Heart left ventricle (tissue), 16 donors: ENCODE results near the gene ARHGAP15. TPM values are rescaled to one million over a fixed set of nuclear protein-coding genes. Genes with fewer than 3 reads are reported as not detected.

Source experiments
- ATAC-seq, 4 donors: fragments of 200-7000 bp; cut with Tn5 transposase; one replicate each; pipeline ENCODE4 v1.9.1; 2020 to 2022; ENCODE audit warnings: moderate library complexity in 4 of 4, mild to moderate bottlenecking in 3 of 4, moderate number of reproducible peaks in 1 of 4
- DNase-seq, 5 donors: peaks; one replicate each; pipeline ENCODE4 v3.0.0-alpha.2; 2020
- H3K27ac ChIP-seq, 12 donors: fragments of 200-600 bp; sonication (generic) in 4 of 12; one replicate each; pipeline versions ENCODE4 v1.5.0 to v1.8.0; 2016 to 2022; ENCODE audit warnings: mild to moderate bottlenecking in 2 of 12
- H3K27me3 ChIP-seq, 9 donors: fragments of 200-600 bp; sonication (generic) in 2 of 9; one replicate each; pipeline versions ENCODE4 v1.5.1 to v1.8.0; 2016 to 2022; ENCODE audit warnings: mild to moderate bottlenecking in 3 of 9
- H3K36me3 ChIP-seq, 9 donors: fragments of 200-600 bp; sonication (generic) in 2 of 9; one replicate each; pipeline versions ENCODE4 v1.5.0 to v1.8.0; 2018 to 2022; ENCODE audit warnings: mild to moderate bottlenecking in 2 of 9
- H3K4me1 ChIP-seq, 12 donors: fragments of 200-600 bp; sonication (generic) in 4 of 12; one replicate each; pipeline versions ENCODE4 v1.5.0 to v1.8.0; 2016 to 2022; ENCODE audit warnings: mild to moderate bottlenecking in 3 of 12
- H3K4me3 ChIP-seq, 12 donors: fragments of 200-600 bp; sonication (generic) in 4 of 12; one replicate each; pipeline versions ENCODE4 v1.5.0 to v1.8.0; 2017 to 2022; ENCODE audit warnings: mild to moderate bottlenecking in 9 of 12, moderate library complexity in 4 of 12
- H3K9me3 ChIP-seq, 12 donors: fragments of 200-600 bp; sonication (generic) in 4 of 12; one replicate each; pipeline versions ENCODE4 v1.5.0 to v1.8.0; 2016 to 2022; ENCODE audit warnings: mild to moderate bottlenecking in 1 of 12
- CTCF ChIP-seq, 12 donors: fragments of 200-600 bp; sonication (generic) in 4 of 12; IDR thresholded peaks; one replicate each; pipeline versions ENCODE4 v1.5.0 to v1.8.0; 2018 to 2022; ENCODE audit warnings: antibody characterized with exemption in 12 of 12, mild to moderate bottlenecking in 5 of 12
- POLR2A ChIP-seq, 2 donors: fragments of 450-650 bp; IDR thresholded peaks; one replicate each; pipeline ENCODE4 v1.6.1; 2017; ENCODE audit warnings: antibody characterized with exemption in 2 of 2, mild to moderate bottlenecking in 2 of 2, moderate library complexity in 2 of 2
- WGBS, 4 donors: extraction: QIAGEN DNeasy Blood & Tissue Kit in 2 of 4; methylation state at CpG; one replicate each; pipeline versions ENCODE4 v1.1.5 to v1.1.7; 2013 to 2018; 5-methylcytosine and 5-hydroxymethylcytosine counted together
- intact Hi-C, 10 donors: fragments of 100-400 bp; cut with DNase I; formaldehyde crosslinking; loops; one replicate each; pipeline versions ENCODE4 v1.11.1 to v1.14.2; 2022
- polyA plus RNA-seq, 2 donors: library from polyadenylated mRNA; stranded (reverse); fragments of 200-250 nt; gene quantifications; one replicate each; pipeline ENCODE4 v1.2.3, GENCODE V29; 2013
- total RNA-seq, 9 donors: library from RNA; depleted of rRNA in 2 of 9; stranded (reverse); fragments of >200 nt in 2 of 9; fragmentation: NEBNext Ultra II Directional in 3 of 9; extraction: Animal tissue kit (Norgen Biotek cat#: 25700) in 3 of 9; gene quantifications; one replicate each; pipeline versions ENCODE4 v1.1.0 to v1.2.4, GENCODE V29; 2016 to 2023
- donor health status: ischemic (EF 13 %, LVEDD 7.1; RV severe dilation, severe dysfunction).
- donor health status: healthy with polysubstance abuse.
- donor health status: DM: no; HTN: yes; CAD: no.
- donor health status: DM: no; HTN: no; CAD: no.
- donor health status: ischemic (EF 25% LVEDD 6.9; RV normal size, moderate dysfunction).
- donor health status: ischemic (EF 25% LVEDD 5.7; RV mildly dilated, moderate dysfunction).
- donor health status: healthy.
- donor health status: DM: yes; HTN: yes; CAD: no.
- donor health status: ischemic (EF 35%, LVEDD 5.7; RV mildly dilated, moderate dysfunction).
- donor health status: nonischemic (EF 11% LVEDD 7.7; RV severe dilation, severe dysfunction).
- donor health status: DM: yes; HTN: yes; CAD: no.
- donor health status: PGD.
- donor health status: ischemic (EF 29% LVEDD 5.4; RV normal size, mild dysfunction).
- donor health status: nonischemic (EF 23%, LVEDD 6.1; RV moderate dilation, normal function).

Gene ARHGAP15
- total and polyA plus RNA-seq, 11 donors, result 1.3 to 8.7 (median 3.3) TPM

GRCh38 chr2:143152219-143152618, 23.0 kb downstream of the ARHGAP15 start:
- WGBS, 4 donors, result 68 to 75% (median 73%) methylated on average over 2 of the region's 2 CpGs
- H3K27me3 ChIP-seq, result peaks cover 0 to 2% (median 0%) of the 10 kb centered on the region in 9 donors
- H3K4me3 ChIP-seq, result no peak overlapping the region
- ATAC-seq (no peak), DNase-seq (no peak)
- H3K36me3 ChIP-seq, result no peaks in the 10 kb centered on the region
- intact Hi-C loops, result no loop called here
- peaks cover 0 to 65% (median 0%) of the 10 kb centered on the region in 12 donors for H3K4me1 ChIP-seq
- TF ChIP-seq CTCF (IDR thresholded peaks at IDR 0.05) (no peak), POLR2A (IDR thresholded peaks at IDR 0.05) (no peak)
- peak overlapping the region in 1 of 12 donors; percentile 7 for H3K27ac ChIP-seq
- H3K9me3 ChIP-seq, result no peaks in the 10 kb centered on the region

- ATAC-seq (no peak), DNase-seq (no peak)
- peak overlapping the region in 1 of 12 donors; percentile 7 for H3K27ac ChIP-seq
- H3K4me1 ChIP-seq, result peaks cover 0 to 61% (median 0%) of the 10 kb centered on the region in 12 donors
- no peak for TF ChIP-seq POLR2A (IDR thresholded peaks at IDR 0.05)
- no peak for TF ChIP-seq CTCF (IDR thresholded peaks at IDR 0.05)
- no peaks in the 10 kb centered on the region for H3K36me3 ChIP-seq
- H3K4me3 ChIP-seq, result no peak overlapping the region
- no peaks in the 10 kb centered on the region for H3K9me3 ChIP-seq
- intact Hi-C loops, result no loop called here
- H3K27me3 ChIP-seq, result no peaks in the 10 kb centered on the region
- 68 to 76% (median 71%) methylated on average over 3 of the region's 3 CpGs for WGBS, 4 donors
Measured at GRCh38 chr2:143152637-143153036, 23.4 kb downstream of the ARHGAP15 start.

- no peak overlapping the region for H3K4me3 ChIP-seq
- no peak overlapping the region for H3K27ac ChIP-seq
- peaks cover 0 to 52% (median 0%) of the 10 kb centered on the region in 12 donors for H3K4me1 ChIP-seq
- H3K9me3 ChIP-seq, result no peaks in the 10 kb centered on the region
- no peaks in the 10 kb centered on the region for H3K36me3 ChIP-seq
- intact Hi-C loops, result no loop called here
- DNase-seq (no peak), ATAC-seq (no peak)
- TF ChIP-seq CTCF (IDR thresholded peaks at IDR 0.05) (no peak), POLR2A (IDR thresholded peaks at IDR 0.05) (no peak)
- H3K27me3 ChIP-seq, result no peaks in the 10 kb centered on the region
Measured at GRCh38 chr2:143155661-143156060, 26.4 kb downstream of the ARHGAP15 start.

- 81 to 93% (median 88%) methylated on average over 1 of the region's 1 CpG for WGBS, 4 donors
- no peaks in the 10 kb centered on the region for H3K9me3 ChIP-seq
- TF ChIP-seq CTCF (IDR thresholded peaks at IDR 0.05), result no peak
- H3K27me3 ChIP-seq, result no peaks in the 10 kb centered on the region
- peaks cover 0 to 39% (median 0%) of the 10 kb centered on the region in 12 donors for H3K4me1 ChIP-seq
- no peaks in the 10 kb centered on the region for H3K36me3 ChIP-seq
- ATAC-seq (no peak), DNase-seq (no peak)
- intact Hi-C loops, result no loop called here
- no peak overlapping the region for H3K4me3 ChIP-seq
- H3K27ac ChIP-seq, result no peak overlapping the region
Measured at GRCh38 chr2:143157001-143157400, 27.8 kb downstream of the ARHGAP15 start.
